Effector memory CD8-positive, alpha-beta T cell (primary cell): ENCODE data around the gene CDK15.
"Not testable (repeated sequence)": the region's sequence is repeated elsewhere in the genome, so short reads cannot be mapped to it uniquely, and the experiment has no call there.

ENCODE experiments used
- ATAC-seq: fragments of 150-1000 bp; cut with Tn5 transposase; replicated peaks from 2 replicates; pipeline ENCODE4 v1.10.0; 2021; ENCODE audit warnings: mild to moderate bottlenecking, moderate library complexity
- DNase-seq, 3 experiments: peaks; one replicate each; pipeline ENCODE4 v3.0.0; 2021
- H3K27ac Mint-ChIP-seq, 2 donors: one replicate each; pipeline ENCODE4 v1.8.0; 2022; ENCODE audit warnings: mild to moderate bottlenecking in 2 of 2, mixed read lengths in 2 of 2, moderate library complexity in 2 of 2
- H3K27me3 Mint-ChIP-seq, 2 donors: one replicate each; pipeline ENCODE4 v1.8.0; 2022; ENCODE audit warnings: mixed read lengths in 2 of 2
- H3K36me3 Mint-ChIP-seq: one replicate; pipeline ENCODE4 v1.8.0; 2022; ENCODE audit warnings: mild to moderate bottlenecking, moderate library complexity, mixed read lengths; ENCODE audit not compliant: insufficient read depth
- H3K4me1 Mint-ChIP-seq, 2 donors: one replicate each; pipeline ENCODE4 v1.8.0; 2022; ENCODE audit warnings: low read depth in 2 of 2, mixed read lengths in 2 of 2
- H3K4me3 Mint-ChIP-seq, 2 donors: one replicate each; pipeline ENCODE4 v1.8.0; 2022; ENCODE audit warnings: mild to moderate bottlenecking in 2 of 2, mixed read lengths in 2 of 2, moderate library complexity in 2 of 2
- H3K9me3 Mint-ChIP-seq, 2 donors: one replicate each; pipeline ENCODE4 v1.8.0; 2022; ENCODE audit warnings: mixed read lengths in 2 of 2
- total RNA-seq, 9 experiments: gene quantifications; one replicate each; lab custom pipeline; 2026; lab: John Stamatoyannopoulos, UW

Gene CDK15
- 0 to 0.12 (median 0) reads per million in 9 experiments for total RNA-seq

GRCh38 chr2:201806442-201807170 is at the start of gene CDK15:
TSS of gene CDK15 (plus strand) at chr2:201806537. CDS start at chr2:201806665, 128 bp downstream.
- no peak for ATAC-seq
- H3K27ac Mint-ChIP-seq = no peak within 1 kb of the TSS
- no peak within 1 kb of the TSS for H3K4me3 Mint-ChIP-seq
- no peaks in the 10 kb centered on the region for H3K36me3 Mint-ChIP-seq
- no peak for DNase-seq
- peaks cover 31 to 44% of the 10 kb centered on the region in 2 donors for H3K27me3 Mint-ChIP-seq
- H3K4me1 Mint-ChIP-seq = no peaks in the 10 kb centered on the region
- H3K9me3 Mint-ChIP-seq = no peaks in the 10 kb centered on the region

GRCh38 chr2:201758234-201758633 is 48.1 kb upstream of the CDK15 start:
- Mint-ChIP-seq H3K4me3 (no peak overlapping the region), H3K36me3 (no peaks in the 10 kb centered on the region)
- DNase-seq = no peak

GRCh38 chr2:201758873-201759272 is 47.5 kb upstream of the CDK15 start:
- no peaks in the 10 kb centered on the region for H3K27me3 Mint-ChIP-seq
- DNase-seq (no peak), ATAC-seq (no peak)
- no peaks in the 10 kb centered on the region for H3K4me1 Mint-ChIP-seq
- H3K9me3 Mint-ChIP-seq = no peaks in the 10 kb centered on the region
- no peak overlapping the region for H3K4me3 Mint-ChIP-seq
- peaks cover under 1% of the 10 kb centered on the region for H3K36me3 Mint-ChIP-seq
- no peak overlapping the region for H3K27ac Mint-ChIP-seq

More at GRCh38 chr2:201758234-201758633, 48.1 kb upstream of the CDK15 start:
- H3K4me1 Mint-ChIP-seq = no peaks in the 10 kb centered on the region
- no peaks in the 10 kb centered on the region for H3K27me3 Mint-ChIP-seq
- no peak overlapping the region for H3K27ac Mint-ChIP-seq
- no peak for ATAC-seq
- H3K9me3 Mint-ChIP-seq = no peaks in the 10 kb centered on the region

GRCh38 chr2:201759567-201759966 is 46.8 kb upstream of the CDK15 start:
- H3K4me1 Mint-ChIP-seq = no peaks in the 10 kb centered on the region
- no peak overlapping the region for H3K4me3 Mint-ChIP-seq
- no peaks in the 10 kb centered on the region for H3K27me3 Mint-ChIP-seq
- DNase-seq (no peak), ATAC-seq (no peak)
- no peak overlapping the region for H3K27ac Mint-ChIP-seq
- H3K36me3 Mint-ChIP-seq = peaks cover 6% of the 10 kb centered on the region
- no peaks in the 10 kb centered on the region for H3K9me3 Mint-ChIP-seq

GRCh38 chr2:201761101-201761500 is 45.2 kb upstream of the CDK15 start:
- Mint-ChIP-seq H3K27me3 (no peaks in the 10 kb centered on the region), H3K4me3 (no peak overlapping the region), H3K9me3 (no peaks in the 10 kb centered on the region), H3K36me3 (peaks cover 14% of the 10 kb centered on the region), H3K27ac (no peak overlapping the region), H3K4me1 (no peaks in the 10 kb centered on the region)
- DNase-seq = no peak
- no peak for ATAC-seq

- H3K27ac Mint-ChIP-seq = peak overlapping the region in 1 of 2 donors; percentile 44
- H3K36me3 Mint-ChIP-seq = peaks cover 22% of the 10 kb centered on the region
- H3K27me3 Mint-ChIP-seq, DNase-seq, H3K4me1 Mint-ChIP-seq, H3K4me3 Mint-ChIP-seq, ATAC-seq, H3K9me3 Mint-ChIP-seq: not testable (repeated sequence)
Observed at GRCh38 chr2:201764469-201764868, 41.9 kb upstream of the CDK15 start.

GRCh38 chr2:201765799-201766198 is 40.5 kb upstream of the CDK15 start:
- no peak for ATAC-seq
- no peaks in the 10 kb centered on the region for H3K9me3 Mint-ChIP-seq
- no peak for DNase-seq
- peaks cover 25% of the 10 kb centered on the region for H3K36me3 Mint-ChIP-seq
- H3K4me1 Mint-ChIP-seq = no peaks in the 10 kb centered on the region
- no peaks in the 10 kb centered on the region for H3K27me3 Mint-ChIP-seq
- H3K27ac Mint-ChIP-seq = no peak overlapping the region
- H3K4me3 Mint-ChIP-seq = no peak overlapping the region

- Mint-ChIP-seq H3K9me3 (no peaks in the 10 kb centered on the region), H3K4me3 (no peak overlapping the region), H3K27me3 (no peaks in the 10 kb centered on the region), H3K27ac (no peak overlapping the region), H3K4me1 (no peaks in the 10 kb centered on the region), H3K36me3 (peaks cover 24% of the 10 kb centered on the region)
- DNase-seq = no peak
- no peak for ATAC-seq
Observed at GRCh38 chr2:201768918-201769317, 37.4 kb upstream of the CDK15 start.

GRCh38 chr2:201769666-201770373 is 36.5 kb upstream of the CDK15 start:
- DNase-seq = no peak
- Mint-ChIP-seq H3K27me3 (no peaks in the 10 kb centered on the region), H3K4me1 (peaks cover 0 to 3% of the 10 kb centered on the region in 2 donors), H3K27ac (no peak overlapping the region), H3K36me3 (peaks cover 18% of the 10 kb centered on the region), H3K4me3 (no peak overlapping the region), H3K9me3 (no peaks in the 10 kb centered on the region)
- no peak for ATAC-seq

- Mint-ChIP-seq H3K36me3 (peaks cover 3% of the 10 kb centered on the region), H3K4me3 (no peak overlapping the region), H3K27ac (peak overlapping the region in 1 of 2 donors; percentile 19), H3K9me3 (no peaks in the 10 kb centered on the region), H3K4me1 (peaks cover 0 to 3% of the 10 kb centered on the region in 2 donors), H3K27me3 (no peaks in the 10 kb centered on the region)
- ATAC-seq = no peak
- DNase-seq = no peak
Observed at GRCh38 chr2:201773990-201774389, 32.3 kb upstream of the CDK15 start.

- H3K36me3 Mint-ChIP-seq = peaks cover 3% of the 10 kb centered on the region
- H3K4me3 Mint-ChIP-seq = no peak overlapping the region
- H3K9me3 Mint-ChIP-seq = no peaks in the 10 kb centered on the region
- ATAC-seq (no peak), DNase-seq (no peak)
- no peak overlapping the region for H3K27ac Mint-ChIP-seq
- H3K27me3 Mint-ChIP-seq = no peaks in the 10 kb centered on the region
- peaks cover 0 to 3% of the 10 kb centered on the region in 2 donors for H3K4me1 Mint-ChIP-seq
Observed at GRCh38 chr2:201774546-201774945, 31.8 kb upstream of the CDK15 start.

GRCh38 chr2:201775326-201775725 is 31.0 kb upstream of the CDK15 start:
- no peaks in the 10 kb centered on the region for H3K9me3 Mint-ChIP-seq
- no peak overlapping the region for H3K4me3 Mint-ChIP-seq
- H3K27ac Mint-ChIP-seq = no peak overlapping the region
- no peak for DNase-seq
- H3K36me3 Mint-ChIP-seq = peaks cover 5% of the 10 kb centered on the region
- H3K27me3 Mint-ChIP-seq = no peaks in the 10 kb centered on the region
- ATAC-seq = no peak
- peaks cover 5 to 9% of the 10 kb centered on the region in 2 donors for H3K4me1 Mint-ChIP-seq

- Mint-ChIP-seq H3K27ac (no peak overlapping the region), H3K4me3 (no peak overlapping the region)
- no peak for ATAC-seq
Observed at GRCh38 chr2:201777043-201777442, 29.3 kb upstream of the CDK15 start.

GRCh38 chr2:201777869-201778268 is 28.5 kb upstream of the CDK15 start:
- Mint-ChIP-seq H3K27me3 (peaks cover 0 to 9% of the 10 kb centered on the region in 2 donors), H3K36me3 (peaks cover 19% of the 10 kb centered on the region), H3K27ac (no peak overlapping the region), H3K9me3 (no peaks in the 10 kb centered on the region), H3K4me3 (no peak overlapping the region), H3K4me1 (peaks cover 17 to 18% of the 10 kb centered on the region in 2 donors)
- DNase-seq = no peak
- ATAC-seq = no peak

More at GRCh38 chr2:201777043-201777442, 29.3 kb upstream of the CDK15 start:
- Mint-ChIP-seq H3K36me3 (peaks cover 18% of the 10 kb centered on the region), H3K4me1 (peaks cover 15 to 18% of the 10 kb centered on the region in 2 donors), H3K9me3 (no peaks in the 10 kb centered on the region), H3K27me3 (peaks cover 0 to 7% of the 10 kb centered on the region in 2 donors)
- DNase-seq = no peak
